GM19023 (cell line): ENCODE data around the gene NDUFS2.

ENCODE experiments used
- ATAC-seq: cut with Tn5 transposase; IDR thresholded peaks from one replicate; pipeline ENCODE4 v1.9.1; 2021; ENCODE audit warnings: mild to moderate bottlenecking, moderate library complexity; ENCODE audit not compliant: unreplicated experiment

NDUFS2 gene

DNA sequence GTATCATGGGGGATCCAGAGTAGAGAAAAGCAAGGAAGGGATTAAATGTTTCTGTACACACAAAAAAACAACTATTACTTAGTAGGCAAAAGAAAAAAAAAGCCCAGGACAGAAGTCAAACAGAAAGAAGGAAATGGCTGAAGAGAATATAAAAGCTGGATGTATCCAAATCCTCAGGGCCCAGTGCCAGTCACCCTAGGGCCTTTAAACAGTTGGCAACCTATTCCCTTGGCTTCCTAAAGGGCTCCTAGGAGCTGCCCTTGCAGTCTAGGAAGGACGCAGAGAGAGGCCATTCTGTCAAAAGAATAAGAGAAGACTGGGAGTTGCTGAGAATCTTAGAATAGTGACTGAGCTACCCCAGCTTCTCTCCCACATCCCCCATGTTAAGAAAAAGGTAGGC, 29.8 kb upstream of the NDUFS2 start:
- ATAC-seq = no peak

DNA sequence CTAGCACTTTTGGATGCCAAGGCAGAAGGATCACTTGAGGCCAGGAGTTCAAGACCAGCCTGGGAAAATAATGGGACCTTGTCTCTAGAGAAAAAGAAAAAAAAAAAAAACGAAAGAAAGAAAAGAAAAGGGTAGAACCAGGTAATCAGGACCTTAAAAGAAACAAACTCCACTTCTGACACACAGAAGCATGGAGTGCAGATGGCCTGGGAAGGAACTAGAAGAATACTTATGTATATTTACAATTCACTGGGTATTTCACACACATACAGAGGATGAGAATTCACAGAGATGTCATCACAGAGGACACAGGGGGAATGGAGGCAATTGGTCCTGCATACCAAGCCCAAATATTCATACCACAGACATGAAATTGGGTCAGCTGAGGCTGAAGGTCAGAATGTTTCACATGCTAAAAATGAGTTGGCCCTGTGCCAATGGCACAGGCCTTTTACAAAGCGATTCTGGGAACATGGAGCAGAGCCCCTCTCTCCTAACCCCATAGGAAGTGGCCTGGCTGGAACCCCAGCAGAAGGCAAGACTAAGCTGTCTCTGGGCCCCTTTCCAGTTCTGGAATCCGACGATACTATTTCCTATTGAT, 29.3 kb upstream of the NDUFS2 start:
- ATAC-seq = no peak

DNA sequence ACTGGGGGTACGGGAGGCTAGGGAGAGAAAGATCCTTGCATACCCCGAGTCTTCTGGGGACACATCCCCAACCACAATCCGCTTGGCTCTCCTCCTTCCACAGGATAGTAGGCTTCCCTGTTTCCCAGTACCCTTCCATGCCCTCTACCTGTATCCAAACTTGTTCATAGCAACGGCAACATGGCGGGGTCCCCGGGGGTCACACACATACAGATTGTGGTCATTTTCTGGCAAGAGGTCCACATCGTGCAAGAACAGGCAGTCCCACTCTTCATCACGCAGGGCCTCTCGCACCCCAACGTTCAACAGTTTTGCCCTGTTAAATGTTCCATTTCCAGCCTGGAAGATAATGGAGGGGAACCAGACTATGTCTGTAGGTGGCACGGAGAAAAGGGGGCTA, 28.5 kb upstream of the NDUFS2 start:
- ATAC-seq = no peak

DNA sequence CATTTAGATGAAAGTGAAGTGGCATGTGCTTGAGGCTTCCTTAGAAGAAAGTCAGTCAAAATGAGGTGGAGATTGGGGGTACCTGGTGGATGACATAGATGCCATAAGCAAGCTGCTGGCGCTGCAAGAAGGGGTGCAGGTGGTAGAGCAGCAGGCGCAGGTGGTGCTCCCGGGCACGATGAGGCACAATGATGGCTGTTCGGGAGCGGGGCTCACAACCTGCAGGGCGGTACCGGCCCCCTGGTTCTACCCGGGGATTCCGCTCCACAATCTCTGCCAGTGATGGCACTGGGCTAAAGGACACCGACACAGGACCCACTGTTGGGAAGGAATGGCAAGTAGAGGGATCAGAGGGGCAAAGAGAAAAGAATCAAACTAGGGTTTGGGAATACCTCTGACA, 27.3 kb upstream of the NDUFS2 start:
- no peak for ATAC-seq

DNA sequence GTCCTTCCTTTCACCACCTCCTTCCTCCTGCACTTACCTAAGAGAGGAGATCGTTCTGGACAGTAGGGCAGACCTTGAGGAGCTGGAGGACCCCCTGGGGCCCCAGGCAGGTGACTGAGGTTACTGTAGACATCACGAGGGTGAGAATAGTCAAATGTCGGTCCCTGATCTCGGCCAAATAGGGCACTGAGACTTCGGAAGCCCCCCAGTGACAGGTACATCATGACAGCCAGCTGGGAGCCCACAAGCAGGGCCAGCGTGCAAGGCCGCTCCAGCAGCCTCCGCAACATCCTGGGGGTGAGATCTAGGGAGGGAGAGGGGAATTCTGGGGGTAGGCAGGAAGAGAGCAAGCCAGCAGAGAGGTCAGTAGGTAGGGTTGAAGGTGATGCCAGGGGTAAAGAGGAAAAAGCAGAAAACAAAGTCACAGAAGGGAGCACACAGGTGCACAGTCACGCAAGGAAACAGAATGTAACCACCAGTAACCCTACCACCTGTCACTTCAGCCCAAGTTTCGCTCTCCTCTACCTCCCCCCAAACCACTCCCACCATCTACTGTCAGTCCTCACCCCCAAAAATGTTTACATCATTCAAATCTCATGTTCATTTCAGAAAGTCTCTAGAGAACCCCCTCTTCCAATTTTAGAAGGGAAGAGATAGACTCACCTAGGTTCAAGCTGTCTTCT, 26.3 kb upstream of the NDUFS2 start:
- no peak for ATAC-seq

DNA sequence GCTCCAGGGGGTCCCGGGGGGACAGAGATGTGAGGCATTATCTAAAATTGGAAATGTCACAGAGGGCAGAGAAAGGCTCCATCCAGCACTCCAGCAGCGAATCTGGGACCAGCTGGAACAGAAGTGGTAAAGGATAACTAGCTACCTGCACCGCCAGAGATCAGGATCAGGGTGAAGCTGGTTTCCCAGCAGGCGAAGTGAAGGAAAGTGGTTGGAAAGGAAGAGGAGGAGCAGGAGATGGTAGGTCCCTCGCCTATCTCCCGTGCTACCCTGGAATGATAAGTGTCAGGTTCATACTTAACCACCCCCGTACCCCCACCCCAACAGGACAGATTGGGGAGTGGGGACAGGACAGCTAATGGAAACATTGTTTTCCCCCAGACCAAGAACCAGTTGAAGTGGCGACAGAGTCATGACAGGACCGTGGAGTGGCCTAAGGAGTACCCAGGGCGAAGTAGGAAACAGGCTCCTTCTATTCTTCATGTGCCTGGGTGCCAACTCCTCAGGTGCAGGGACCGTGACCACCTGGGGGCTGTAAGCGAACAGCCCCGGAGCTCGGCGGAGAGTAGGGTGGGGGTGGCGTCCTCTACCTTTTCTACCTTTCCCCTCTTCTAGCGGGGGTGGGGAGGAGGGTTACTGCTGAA, 25.6 kb upstream of the NDUFS2 start:
- no peak for ATAC-seq

DNA sequence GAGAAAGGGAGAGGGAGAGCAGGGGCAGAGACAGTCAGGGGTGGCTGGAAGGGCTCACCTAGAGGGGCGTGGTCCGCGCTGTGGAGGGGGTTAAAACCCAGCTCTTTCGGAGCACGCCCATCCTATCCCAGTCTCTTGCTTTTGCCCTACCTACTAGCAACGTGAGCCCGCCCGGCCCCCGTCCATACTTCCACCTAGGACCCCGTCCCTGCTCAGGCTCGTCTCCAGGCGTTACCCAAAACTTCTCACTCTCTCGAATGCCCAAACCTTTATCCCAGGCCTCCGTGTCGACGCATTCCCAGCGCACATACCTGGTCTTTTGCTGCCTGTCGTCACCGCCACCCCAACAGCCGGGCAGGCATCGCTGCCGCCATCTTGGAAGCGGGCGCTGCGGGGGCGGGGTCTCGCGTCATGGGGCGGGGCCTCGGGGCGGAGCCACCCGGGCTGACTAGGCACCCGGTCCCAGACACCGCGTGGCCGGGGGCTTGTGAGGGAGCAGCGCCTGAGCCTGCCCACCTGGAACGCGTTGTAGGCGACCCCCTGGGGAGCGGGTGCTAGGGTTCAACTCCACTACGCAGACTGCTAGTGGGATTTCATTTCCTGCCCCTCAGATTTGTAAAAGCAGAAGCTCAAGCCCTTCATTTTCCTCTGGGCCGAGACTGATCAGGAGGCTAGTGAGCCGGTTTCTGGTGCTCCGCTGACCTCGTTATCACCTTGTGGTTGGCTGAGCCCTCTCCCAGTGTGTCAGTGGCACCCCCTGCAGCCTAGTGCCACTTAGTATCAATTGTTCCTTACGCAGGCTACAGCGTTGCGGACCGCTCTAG, 24.8 kb upstream of the NDUFS2 start, which contains the start of gene B4GALT3:
Gene B4GALT3, minus strand, starts transcription at position 396 of the 824 bp plus-strand sequence. CDS start 1,447 bp downstream, outside the sequence.
- peak; percentile 83 for ATAC-seq

DNA sequence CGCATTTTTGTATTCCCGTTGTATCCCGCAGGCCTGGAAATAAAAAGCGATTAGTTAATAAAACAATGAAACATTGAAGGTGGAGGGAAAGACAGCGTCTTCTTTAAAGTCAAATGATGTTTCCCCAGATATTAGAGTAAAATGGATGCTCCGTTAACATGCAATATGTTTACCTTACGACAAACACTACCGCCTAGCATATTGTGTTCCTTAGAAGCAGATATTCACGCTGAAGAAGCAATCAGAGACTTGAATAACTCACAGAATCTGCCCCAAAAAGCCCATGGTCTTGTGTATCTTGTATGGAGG, 24.3 kb upstream of the NDUFS2 start:
- no peak for ATAC-seq

DNA sequence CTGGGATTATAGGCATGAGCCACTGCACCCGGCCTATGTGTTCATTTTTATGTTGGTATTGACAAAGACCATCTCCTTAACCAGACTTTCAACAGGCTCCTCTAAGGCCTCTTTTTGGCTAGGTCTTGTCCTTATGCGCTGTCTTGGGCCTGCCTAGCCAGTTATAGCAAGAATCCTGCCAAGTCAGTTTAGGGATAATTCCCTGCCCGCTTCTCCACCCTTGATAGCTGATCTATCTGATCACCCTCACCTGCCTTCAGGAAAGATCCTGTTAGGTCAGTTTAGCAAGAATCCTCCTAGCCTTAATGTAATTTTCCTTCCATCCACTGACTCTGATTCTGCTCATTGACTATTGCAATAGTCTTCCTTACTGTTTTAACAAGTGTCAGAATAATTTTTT, 22.5 kb upstream of the NDUFS2 start:
- no peak for ATAC-seq

DNA sequence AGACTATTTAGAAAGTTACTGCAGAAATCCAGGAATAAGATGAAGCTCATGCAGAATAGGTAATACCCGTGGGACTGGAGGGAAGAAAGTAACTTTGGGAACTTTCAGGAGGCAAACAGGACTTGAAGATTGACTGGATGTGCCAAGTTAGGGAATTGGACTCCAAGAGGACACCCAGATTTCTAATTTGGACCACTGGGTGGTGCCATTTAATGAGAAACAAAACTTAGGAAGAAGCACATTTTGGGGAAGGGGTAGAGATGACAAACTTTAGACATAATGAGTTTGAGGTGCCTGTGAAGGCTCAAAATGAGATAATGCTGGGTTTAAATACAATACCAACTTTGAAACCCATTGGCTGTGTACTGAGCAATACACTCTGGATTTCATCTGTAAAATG, 21.5 kb upstream of the NDUFS2 start:
- ATAC-seq = no peak

DNA sequence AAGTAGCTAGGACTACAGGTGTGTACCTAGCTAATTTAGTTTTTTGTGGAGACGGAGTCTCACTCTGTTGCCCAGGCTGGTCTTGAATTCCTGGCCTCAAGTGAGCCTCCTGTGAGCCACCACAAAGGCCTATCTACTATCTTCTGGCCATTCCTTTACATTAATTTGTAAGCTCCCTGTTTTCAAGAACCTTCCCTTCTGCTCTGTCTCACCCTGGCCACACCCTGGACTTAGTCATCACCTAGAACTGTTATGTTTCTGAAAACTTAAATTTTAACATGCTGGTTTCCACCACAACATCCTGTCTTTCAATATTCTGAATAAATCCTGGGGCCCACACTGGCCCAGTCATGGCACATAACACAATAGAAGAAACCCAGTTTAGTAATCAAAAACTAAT, 20.0 kb upstream of the NDUFS2 start:
- peak; percentile 34 for ATAC-seq

DNA sequence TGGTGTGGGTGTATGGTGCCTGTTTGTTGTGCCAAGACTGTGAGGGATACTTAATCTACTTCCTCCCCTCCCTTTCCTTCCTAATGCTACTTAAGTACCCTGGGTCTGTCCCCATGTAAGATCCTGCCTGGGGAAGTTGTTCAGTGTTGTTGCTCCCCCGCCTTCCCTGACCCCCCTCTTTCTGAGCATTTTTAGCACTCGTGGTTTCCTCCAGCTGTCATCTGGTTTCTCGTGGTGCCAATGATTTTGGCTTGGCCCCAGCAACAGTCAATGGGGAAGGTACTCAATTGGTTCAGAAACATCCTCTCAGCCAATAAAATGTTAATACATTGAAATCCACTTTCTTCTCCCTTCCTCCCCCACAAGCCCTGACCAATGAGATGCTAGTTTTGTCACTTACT, 16.9 kb upstream of the NDUFS2 start:
- peak; percentile 66 for ATAC-seq

DNA sequence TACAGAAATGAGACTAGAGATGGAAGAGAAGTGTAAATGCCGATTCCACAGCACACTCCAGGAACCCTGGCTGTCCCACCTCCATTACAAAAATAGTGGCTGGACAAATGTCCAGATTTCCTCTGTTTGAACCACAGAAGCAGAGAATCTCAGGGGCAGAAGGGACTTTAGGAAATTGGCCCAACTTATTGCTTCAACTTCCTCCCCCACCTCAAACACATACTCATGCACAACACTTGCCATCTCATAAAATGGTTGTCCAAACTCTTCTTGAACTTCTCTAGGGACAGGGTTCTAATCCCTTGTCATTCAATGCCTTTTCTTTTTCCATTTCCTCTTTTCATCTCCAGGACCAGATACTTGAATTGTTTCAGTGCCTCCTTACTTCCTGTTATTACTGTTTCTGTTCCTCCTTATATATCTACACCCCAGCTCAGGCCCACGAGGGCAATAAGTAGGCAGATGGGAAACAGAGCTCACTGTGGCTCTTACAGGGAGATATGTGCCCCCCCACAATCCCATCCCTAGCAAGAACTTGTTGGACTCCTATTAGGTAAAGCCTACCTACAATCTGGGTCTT, 16.3 kb upstream of the NDUFS2 start:
- ATAC-seq = peak; percentile 16

DNA sequence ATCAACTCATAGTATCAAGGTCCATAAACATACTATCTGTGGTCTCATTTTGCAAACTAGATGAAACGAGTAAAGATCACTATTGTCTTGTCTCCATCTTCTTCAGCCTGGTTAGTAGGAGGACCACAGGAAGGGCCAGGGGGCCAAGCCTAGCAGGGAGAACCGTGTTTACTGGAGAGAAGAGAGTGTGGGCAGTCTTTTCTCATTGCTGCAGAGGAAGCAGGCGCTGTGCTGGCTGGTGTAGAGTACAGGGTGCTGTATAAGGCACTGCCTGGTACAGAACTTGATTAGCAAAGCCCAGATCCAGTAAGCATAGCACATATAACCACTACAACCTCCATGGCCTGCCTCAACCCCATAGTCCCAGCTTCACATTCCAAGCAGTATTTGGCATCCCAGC, 14.9 kb upstream of the NDUFS2 start:
- ATAC-seq = no peak

DNA sequence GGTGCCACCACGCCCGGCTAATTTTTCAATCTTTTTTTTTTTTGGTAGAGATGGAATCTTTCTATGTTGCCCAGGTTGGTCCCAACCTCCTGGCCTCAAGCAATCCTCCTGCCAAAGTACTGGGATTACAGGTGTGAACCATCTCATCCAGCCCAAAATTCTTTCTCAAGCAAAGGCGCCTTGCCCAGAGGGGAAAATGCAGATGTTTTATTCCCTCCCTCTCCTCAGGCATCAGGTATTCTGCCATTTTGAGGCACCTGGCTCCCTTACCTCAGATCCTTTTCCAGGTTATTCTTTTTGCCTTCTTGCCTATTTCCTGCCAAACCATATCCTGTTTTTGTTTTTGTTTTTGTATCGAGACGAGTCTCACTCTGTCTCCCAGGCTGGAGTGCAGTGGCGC, 13.8 kb upstream of the NDUFS2 start:
- ATAC-seq = no peak

DNA sequence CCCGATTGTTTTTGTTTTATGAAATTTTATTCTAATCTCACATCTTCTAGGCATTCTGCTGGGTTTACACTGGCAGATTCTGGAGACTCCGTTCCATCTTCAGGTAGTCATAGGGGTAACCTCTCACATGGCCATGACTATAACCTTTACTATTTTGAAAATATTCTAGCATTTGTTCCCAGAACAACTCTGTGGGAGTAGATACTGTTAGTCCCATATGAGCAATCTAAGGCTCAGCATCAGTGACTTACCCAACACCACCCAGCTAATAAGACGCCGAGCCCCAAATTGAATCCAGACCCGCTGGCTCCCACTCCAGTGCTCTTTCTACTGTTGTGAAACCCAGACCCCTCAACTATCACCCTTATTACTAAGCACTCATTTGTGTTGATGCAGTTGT, 13.1 kb upstream of the NDUFS2 start:
- ATAC-seq = no peak

DNA sequence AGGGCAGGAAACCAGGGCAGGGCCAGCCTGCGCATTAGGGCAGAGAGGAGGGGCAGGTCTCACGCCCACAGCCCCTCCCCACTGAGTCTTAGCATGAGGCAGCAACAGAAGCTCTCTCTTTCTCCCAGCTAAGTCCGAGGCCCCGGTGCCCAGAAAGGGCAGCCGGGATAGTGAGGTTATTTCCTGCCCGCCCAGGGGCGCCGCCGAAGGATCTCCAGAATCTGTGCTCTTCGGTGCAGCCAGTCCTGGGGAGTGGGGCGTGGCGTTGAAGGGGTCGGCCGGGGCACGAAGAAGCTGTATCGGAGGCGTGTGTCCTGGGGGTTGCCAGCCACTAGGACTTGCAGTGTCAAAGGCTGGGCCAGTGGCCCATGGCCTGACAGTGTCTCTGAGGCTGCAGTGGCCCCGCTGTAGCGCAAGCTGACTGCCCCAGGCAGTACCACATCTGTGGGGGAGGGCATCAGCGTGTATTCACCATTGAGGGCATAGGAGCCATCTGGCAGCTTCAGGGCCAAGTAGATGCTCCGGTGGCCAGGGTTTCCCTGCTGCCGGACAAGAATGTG, 11.1 kb upstream of the NDUFS2 start:
- no peak for ATAC-seq

DNA sequence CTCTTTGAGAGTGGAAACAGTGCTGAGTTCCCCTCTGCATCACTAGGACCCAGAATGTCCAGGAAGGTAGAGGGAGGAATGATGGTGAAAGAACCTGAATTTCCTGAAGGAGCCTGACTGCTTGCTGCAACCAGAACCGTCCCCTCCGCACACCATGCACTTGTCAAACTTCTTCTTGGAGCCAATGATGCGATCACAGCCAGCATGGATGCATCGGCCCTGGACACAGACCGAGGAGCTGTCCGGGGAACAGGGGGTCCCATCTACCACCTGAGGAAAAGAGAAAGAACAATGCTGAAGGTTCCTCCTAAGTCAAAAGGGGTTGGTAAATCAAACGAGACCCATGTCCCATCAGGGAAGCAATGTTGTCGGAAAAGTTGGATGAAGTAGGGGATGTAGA, 10.2 kb upstream of the NDUFS2 start:
- no peak for ATAC-seq

DNA sequence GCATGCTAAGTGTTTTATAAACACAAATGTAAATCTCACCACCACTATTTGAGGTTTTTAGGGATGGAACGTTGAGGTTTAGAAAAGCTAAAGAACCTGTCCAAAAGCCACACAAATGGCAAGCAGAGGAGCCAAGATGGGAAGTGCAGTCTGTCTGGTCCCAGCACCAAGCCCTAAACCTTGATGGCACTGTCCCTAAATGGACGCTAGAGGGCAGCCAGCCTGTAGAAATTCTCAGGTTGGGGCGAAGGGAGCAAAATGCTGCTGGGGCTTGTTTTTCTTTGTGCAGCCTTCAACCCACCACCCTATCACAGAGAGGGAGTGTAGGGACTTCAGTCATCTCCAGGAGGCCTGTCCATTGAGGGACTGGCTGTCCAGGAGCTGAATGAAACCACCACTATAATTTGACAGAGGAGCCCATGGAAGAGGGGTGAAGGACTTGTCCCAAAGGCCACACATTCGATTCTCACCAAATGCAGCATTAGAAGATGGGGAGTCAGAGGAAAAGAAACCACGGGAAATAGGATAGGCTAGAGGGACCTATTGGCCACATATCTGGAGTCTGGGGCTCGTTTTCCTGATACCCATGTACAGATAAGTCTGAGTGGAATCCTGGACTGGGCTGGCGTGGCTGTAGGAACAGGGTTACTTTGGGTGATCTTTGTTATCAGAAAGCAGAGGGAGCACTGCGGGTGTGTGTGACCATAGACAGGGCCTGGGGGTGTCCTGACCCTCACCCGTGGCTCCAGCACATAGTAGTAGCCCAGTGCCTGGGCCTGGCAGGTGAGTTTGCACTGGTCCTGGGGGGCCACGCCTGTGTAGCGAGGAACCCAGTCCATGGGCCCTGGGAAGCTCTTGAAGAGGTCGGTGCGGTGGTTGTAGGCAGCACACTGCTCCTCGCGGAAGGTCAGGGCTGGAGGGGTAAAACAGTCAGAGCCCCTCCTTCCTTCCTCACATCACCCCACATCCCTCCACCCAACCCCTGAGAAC, 9.4 kb upstream of the NDUFS2 start:
- ATAC-seq = peak; percentile 63
